ENCODE results near the gene LILRB5. TPM values are rescaled to one million over a fixed set of nuclear protein-coding genes. Genes with fewer than 3 reads are reported as not detected.

LILRB5 gene
- total RNA-seq: under 0.01 TPM in 1 of 2 replicates, not detected in the other

DNA sequence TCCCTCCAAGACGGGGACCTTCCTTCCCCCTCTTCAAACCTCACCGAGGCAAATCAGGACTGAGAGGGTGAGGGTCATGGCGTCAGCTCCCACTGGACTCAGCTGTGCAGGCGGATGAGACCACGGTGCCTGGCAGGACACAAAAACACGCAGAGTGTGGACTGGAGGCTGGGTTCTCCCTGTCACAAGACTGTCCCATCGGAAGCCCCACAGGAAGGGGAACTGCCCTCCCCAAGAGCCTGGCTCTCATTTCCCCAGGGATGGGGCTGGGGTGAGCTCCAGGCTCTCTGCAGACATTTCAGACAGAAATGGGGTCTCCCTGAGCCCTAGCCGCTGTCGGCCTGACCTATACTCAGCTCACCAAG, at the start of gene LILRB5:
LILRB5 (minus strand) TSS at position 158 of the 365 bp plus-strand sequence; CDS start at position 78, 80 bp downstream.

DNA sequence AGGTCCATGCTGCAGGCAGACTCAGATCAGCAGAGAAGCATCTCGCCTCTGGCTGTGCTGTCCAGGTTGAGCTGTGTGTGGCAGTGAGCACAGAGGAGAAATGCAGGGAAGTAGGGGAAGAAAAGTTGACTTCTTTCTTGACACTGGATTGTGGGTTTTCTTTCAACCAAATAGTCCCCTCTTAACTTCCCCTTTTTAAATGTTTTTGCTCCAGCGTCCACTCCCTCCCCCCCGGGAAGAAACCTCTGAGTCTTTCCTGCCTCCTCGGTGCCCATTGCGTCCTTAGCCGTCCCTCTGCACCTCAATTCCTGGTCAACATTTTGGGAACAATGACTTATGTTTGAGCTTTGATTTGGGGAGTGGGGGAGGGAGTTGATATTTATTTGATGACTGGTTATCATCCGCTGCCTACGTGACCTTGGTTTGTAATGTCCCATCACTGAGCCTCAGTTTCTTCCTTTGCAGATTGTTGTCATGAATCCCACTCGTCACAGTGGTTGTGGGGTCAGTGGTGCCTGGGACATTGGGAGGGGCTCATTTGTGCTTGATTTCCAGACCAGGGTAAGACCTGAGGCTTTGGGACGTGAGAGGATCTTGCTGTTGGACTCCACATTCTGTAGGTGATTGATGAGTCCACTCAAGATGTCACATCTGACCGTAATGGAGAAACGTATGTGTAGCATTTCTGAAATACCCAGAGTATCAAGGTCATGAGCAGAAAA, 24.1 kb upstream of the LILRB5 start, which contains the start of gene LILRB2:
LILRB2 (minus strand) TSS at position 104 of the 722 bp plus-strand sequence. CDS start 614 bp downstream, outside the sequence.

DNA sequence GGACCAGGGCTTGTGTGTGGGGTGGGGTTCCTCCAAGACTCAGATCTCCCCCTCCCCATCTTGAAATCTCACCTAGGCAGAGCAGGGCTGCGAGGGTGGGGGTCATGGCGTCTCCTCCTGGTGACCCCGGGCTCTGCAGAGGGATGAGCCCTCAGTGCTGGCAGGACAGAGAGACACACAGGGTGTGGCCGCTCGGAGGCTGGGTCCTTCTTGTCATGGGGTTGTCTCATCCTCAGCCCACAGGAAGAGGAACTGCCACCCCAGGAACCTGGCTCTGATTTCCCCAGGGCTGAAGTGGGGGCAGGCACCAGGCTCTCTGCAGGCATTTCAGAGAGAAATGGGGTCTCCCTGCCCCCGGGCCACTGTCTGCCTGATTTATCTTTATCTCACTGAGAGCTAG, 14.4 kb downstream of the LILRB5 start, which contains the start of gene LILRA6:
LILRA6 (minus strand) TSS at position 145 of the 400 bp plus-strand sequence.

DNA sequence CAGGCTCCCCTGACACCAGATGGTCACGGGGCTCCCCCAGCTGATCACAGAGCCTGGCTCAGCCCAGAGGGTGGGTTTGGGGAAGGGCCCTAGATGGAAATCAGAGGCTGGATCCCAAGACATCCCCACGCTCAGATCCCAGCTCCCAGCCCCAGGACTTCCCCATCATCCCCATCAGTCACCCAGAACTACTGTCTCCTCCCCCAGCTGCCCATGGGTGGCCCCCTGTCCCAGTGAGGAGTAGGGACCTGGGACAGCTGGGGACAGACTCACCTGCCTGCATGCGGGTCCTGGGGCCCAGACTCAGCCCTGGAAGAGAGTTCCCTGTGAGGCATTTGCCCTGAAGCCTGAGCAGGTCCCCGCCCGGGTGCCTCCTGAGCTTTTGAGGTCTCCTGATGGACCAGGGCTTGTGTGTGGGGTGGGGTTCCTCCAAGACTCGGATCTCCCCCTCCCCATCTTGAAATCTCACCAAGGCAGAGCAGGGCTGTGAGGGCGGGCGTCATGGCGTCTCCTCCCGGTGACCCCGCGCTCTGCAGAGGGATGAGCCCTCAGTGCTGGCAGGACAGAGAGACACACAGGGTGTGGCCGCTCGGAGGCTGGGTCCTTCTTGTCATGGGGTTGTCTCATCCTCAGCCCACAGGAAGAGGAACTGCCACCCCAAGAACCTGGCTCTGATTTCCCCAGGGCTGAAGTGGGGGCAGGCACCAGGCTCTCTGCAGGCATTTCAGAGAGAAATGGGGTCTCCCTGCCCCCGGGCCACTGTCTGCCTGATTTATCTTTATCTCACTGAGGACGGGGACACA, 34.4 kb downstream of the LILRB5 start, which contains the start of gene LILRB3:
LILRB3 (minus strand) TSS at position 534 of the 803 bp plus-strand sequence; CDS start at position 503, 31 bp downstream.

Other genes with a start within 250 kb of the LILRB5 start
- gene VSTM1, start 193.4 kb downstream of the LILRB5 start, total RNA-seq: not detected in 2 replicates
- not detected in 2 replicates for gene TARM1, start 175.9 kb downstream of the LILRB5 start, total RNA-seq
- gene OSCAR, start 156.5 kb downstream of the LILRB5 start, total RNA-seq: 0.15 and 0.33 TPM in 2 replicates
- 5.8 and 25.1 TPM in 2 replicates for gene NDUFA3, start 154.4 kb downstream of the LILRB5 start, total RNA-seq
- gene TFPT, start 141.6 kb downstream of the LILRB5 start, total RNA-seq: 11.7 and 16.4 TPM in 2 replicates
- gene PRPF31, start 141.5 kb downstream of the LILRB5 start, total RNA-seq: 56.9 and 79.4 TPM in 2 replicates
- 10.1 and 25.9 TPM in 2 replicates for gene CNOT3, start 119.5 kb downstream of the LILRB5 start, total RNA-seq
- gene LENG1, start 97.6 kb downstream of the LILRB5 start, total RNA-seq: 4.3 and 5.4 TPM in 2 replicates
- 0.58 and 0.83 TPM in 2 replicates for gene TMC4, start 84.1 kb downstream of the LILRB5 start, total RNA-seq
- gene MBOAT7, start 67.7 kb downstream of the LILRB5 start, total RNA-seq: 36.8 and 94.6 TPM in 2 replicates
- gene TSEN34, start 66.0 kb downstream of the LILRB5 start, total RNA-seq: 86.1 and 105 TPM in 2 replicates
- 1,744 and 1,790 TPM in 2 replicates for gene RPS9, start 56.4 kb downstream of the LILRB5 start, total RNA-seq
- gene LILRB3, start 34.3 kb downstream of the LILRB5 start, total RNA-seq: not detected in 2 replicates
- not detected in 2 replicates for gene LILRA6, start 14.5 kb downstream of the LILRB5 start, total RNA-seq
- gene LILRB2, start 23.8 kb upstream of the LILRB5 start, total RNA-seq: not detected in 2 replicates
- not detected in 2 replicates for gene LILRA5, start 55.9 kb upstream of the LILRB5 start, total RNA-seq
- gene LILRA4, start 81.9 kb upstream of the LILRB5 start, total RNA-seq: not detected in 2 replicates
- not detected in 2 replicates for gene LAIR1, start 107.7 kb upstream of the LILRB5 start, total RNA-seq
- gene TTYH1, start 158.2 kb upstream of the LILRB5 start, total RNA-seq: not detected in 2 replicates
- gene LENG8, start 191.9 kb upstream of the LILRB5 start, total RNA-seq: 47.0 and 83.2 TPM in 2 replicates
- gene LENG9, start 206.5 kb upstream of the LILRB5 start, total RNA-seq: 11.2 and 15.1 TPM in 2 replicates
- 28.1 and 51.9 TPM in 2 replicates for gene CDC42EP5, start 216.0 kb upstream of the LILRB5 start, total RNA-seq
- not detected in 2 replicates for gene LAIR2, start 245.6 kb upstream of the LILRB5 start, total RNA-seq